DOHH2 (cell line): Measurements from ENCODE around the gene RNF13.

Experiments used
- EZH2phosphoT487 ChIP-seq: fragments of 200-600 bp; sonication (generic); IDR thresholded peaks from 2 replicates; pipeline ENCODE4 v1.6.1; 2017; ENCODE audit warnings: borderline replicate concordance, mild to moderate bottlenecking, antibody characterized with exemption, low read length, moderate library complexity, mixed read lengths
- TF ChIP-seq, protein P1 (sequence below): fragments of 200-600 bp; sonication (generic); IDR thresholded peaks from one replicate; pipeline ENCODE4 v1.5.1; 2014; ENCODE audit warnings: antibody characterized with exemption, mild to moderate bottlenecking, low read depth, low read length; ENCODE audit not compliant: poor library complexity, severe bottlenecking

DNA sequence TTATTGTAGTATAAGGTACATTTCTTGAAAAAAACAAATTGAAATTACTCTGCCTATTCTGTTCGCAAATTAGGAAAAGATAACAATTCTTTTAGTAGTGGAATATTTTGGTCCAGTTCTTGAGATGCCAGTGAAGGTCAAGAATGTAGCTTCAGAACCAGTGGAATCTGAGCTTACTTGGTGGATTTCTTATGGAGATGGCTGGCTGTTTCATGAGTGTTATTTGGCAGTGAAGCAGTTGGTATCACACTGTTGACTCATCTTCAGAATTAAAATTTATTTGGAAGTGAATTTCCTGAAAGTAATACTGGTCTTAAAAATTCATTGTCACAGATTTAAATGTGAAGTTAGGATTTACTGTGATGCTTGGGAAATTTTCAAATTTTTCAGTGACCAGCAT lies 19.1 kb downstream of the RNF13 start:
- TF ChIP-seq, protein P1, sequence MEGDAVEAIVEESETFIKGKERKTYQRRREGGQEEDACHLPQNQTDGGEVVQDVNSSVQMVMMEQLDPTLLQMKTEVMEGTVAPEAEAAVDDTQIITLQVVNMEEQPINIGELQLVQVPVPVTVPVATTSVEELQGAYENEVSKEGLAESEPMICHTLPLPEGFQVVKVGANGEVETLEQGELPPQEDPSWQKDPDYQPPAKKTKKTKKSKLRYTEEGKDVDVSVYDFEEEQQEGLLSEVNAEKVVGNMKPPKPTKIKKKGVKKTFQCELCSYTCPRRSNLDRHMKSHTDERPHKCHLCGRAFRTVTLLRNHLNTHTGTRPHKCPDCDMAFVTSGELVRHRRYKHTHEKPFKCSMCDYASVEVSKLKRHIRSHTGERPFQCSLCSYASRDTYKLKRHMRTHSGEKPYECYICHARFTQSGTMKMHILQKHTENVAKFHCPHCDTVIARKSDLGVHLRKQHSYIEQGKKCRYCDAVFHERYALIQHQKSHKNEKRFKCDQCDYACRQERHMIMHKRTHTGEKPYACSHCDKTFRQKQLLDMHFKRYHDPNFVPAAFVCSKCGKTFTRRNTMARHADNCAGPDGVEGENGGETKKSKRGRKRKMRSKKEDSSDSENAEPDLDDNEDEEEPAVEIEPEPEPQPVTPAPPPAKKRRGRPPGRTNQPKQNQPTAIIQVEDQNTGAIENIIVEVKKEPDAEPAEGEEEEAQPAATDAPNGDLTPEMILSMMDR, result no peak
- no peak for TF ChIP-seq EZH2phosphoT487
